HG03060 (cell line): ENCODE data around the gene SCG3.

Source experiments
- ATAC-seq: cut with Tn5 transposase; IDR thresholded peaks from one replicate; pipeline ENCODE4 v1.9.1; 2021; ENCODE audit warnings: low read depth, moderate number of reproducible peaks; ENCODE audit not compliant: unreplicated experiment

SCG3 gene

GRCh38 chr15:51755790-51756189 is 74.5 kb downstream of the SCG3 start:
- no peak for ATAC-seq

- no peak for ATAC-seq
Measured at GRCh38 chr15:51756482-51756881, 75.2 kb downstream of the SCG3 start.

- no peak for ATAC-seq
Measured at GRCh38 chr15:51757450-51757849, 76.1 kb downstream of the SCG3 start.

DNA sequence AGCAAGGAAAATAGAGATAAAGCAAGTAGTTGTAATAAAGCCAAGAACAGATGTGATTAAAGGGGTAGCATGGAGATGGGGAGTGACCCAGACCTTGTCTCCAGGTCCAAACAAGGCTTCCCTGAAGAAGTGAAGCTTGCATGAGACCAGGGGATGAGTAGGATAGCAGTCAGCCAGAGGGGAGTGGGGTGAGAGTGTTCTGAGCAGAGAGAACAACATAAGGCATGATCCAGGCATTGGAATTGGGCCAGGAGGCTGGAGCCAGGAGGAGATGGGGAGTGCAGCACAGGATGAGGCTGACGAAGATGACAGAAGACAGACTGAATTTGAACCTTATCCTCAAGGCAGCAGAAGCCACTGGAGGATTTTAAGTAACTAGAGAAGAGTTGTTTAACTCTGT is 77.3 kb downstream of the SCG3 start:
- ATAC-seq, result no peak

DNA sequence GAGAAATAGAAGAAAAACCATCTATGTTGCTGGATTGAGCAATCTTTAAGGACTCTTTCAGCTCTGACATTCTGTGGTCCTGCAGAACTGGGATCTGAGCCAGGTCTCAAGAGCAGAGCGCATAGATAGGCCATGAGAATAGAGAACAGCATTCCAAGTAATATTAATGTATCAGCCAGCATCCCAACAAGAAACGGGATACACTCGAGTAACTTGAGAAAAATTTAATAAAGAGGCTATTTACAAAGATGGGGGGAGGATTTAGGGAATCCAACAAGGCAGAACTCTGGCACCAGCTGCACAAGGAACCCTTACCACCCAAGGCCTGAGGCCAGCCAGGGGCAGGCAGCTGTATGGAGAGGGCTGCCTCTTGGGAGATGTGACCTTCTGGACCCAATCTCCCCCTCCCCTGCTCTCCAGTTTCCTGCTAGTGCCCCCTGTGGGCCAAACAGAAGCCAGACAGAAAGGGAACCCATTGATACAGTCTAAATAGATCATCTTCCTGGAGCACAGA is 78.3 kb downstream of the SCG3 start:
- ATAC-seq, result no peak

- ATAC-seq, result no peak
Measured at GRCh38 chr15:51760805-51761204, 79.5 kb downstream of the SCG3 start.

GRCh38 chr15:51765751-51766150 is 84.4 kb downstream of the SCG3 start:
- ATAC-seq, result no peak

- ATAC-seq, result no peak
Measured at GRCh38 chr15:51766341-51766740, 85.0 kb downstream of the SCG3 start.

GRCh38 chr15:51768018-51768417 is 86.7 kb downstream of the SCG3 start:
- ATAC-seq, result no peak
